ENCODE measurements around the gene ASB10.

Gene ASB10

GRCh38 chr7:151210087-151210854, 23.2 kb upstream of the ASB10 start, which contains the start of gene H2BK1:
Gene H2BK1, minus strand, starts transcription at chr7:151210488. Its CDS starts 170 bp downstream, at chr7:151210318.
- no peak for DNase-seq

- no peak for DNase-seq
Observed at GRCh38 chr7:151209588-151209987, 22.5 kb upstream of the ASB10 start.

GRCh38 chr7:151208253-151208862, 21.3 kb upstream of the ASB10 start:
- no peak for DNase-seq

GRCh38 chr7:151207804-151208203, 20.8 kb upstream of the ASB10 start:
- no peak for DNase-seq

- no peak for DNase-seq
Observed at GRCh38 chr7:151207315-151207714, 20.3 kb upstream of the ASB10 start.

GRCh38 chr7:151206914-151207313, 19.9 kb upstream of the ASB10 start:
- no peak for DNase-seq

GRCh38 chr7:151205730-151206129, 18.7 kb upstream of the ASB10 start:
- no peak for DNase-seq

GRCh38 chr7:151204383-151205032, 17.5 kb upstream of the ASB10 start:
- no peak for DNase-seq

GRCh38 chr7:151202836-151203235, 15.8 kb upstream of the ASB10 start:
- no peak for DNase-seq

- DNase-seq = no peak
Observed at GRCh38 chr7:151201751-151202150, 14.7 kb upstream of the ASB10 start.

GRCh38 chr7:151201344-151201743, 14.3 kb upstream of the ASB10 start:
- no peak for DNase-seq

- no peak for DNase-seq
Observed at GRCh38 chr7:151198945-151199848, 12.1 kb upstream of the ASB10 start.

GRCh38 chr7:151197932-151198331, 10.9 kb upstream of the ASB10 start:
- no peak for DNase-seq

- no peak for DNase-seq
Observed at GRCh38 chr7:151195616-151196450, 8.8 kb upstream of the ASB10 start.

GRCh38 chr7:151194188-151194587, 7.1 kb upstream of the ASB10 start:
- DNase-seq = no peak

- no peak for DNase-seq
Observed at GRCh38 chr7:151193203-151193978, 6.3 kb upstream of the ASB10 start.

- no peak for DNase-seq
Observed at GRCh38 chr7:151192002-151192539, 5.0 kb upstream of the ASB10 start.

- no peak for DNase-seq
Observed at GRCh38 chr7:151191544-151191943, 4.5 kb upstream of the ASB10 start.

- DNase-seq = no peak
Observed at GRCh38 chr7:151189038-151189437, 2.0 kb upstream of the ASB10 start.

- no peak for DNase-seq
Observed at GRCh38 chr7:151188252-151188542, 1.1 kb upstream of the ASB10 start.
